HepG2 (cell line): ENCODE measurements around the gene TXNL4A.

Experiments used
- CTCF ChIP-seq: sonication (generic); formaldehyde crosslinking; IDR thresholded peaks from 2 replicates; pipeline ENCODE4 v1.5.0; 2020; ENCODE audit warnings: mild to moderate bottlenecking, missing genetic modification reagents, moderate library complexity
- EZH2 ChIP-seq: conservative IDR thresholded peaks from 2 replicates; pipeline ENCODE4 v1.6.1; 2012; ENCODE audit warnings: mild to moderate bottlenecking, low read depth, low read length, moderate library complexity

- no peak for TF ChIP-seq CTCF
- TF ChIP-seq EZH2 = no peak
These were observed 63.3 kb downstream of the TXNL4A start for GRCh38 chr18:79924814-79925731.
